Muscle of back (tissue), 11 donors: ENCODE data around the gene NRXN2. TPM values are rescaled to one million over a fixed set of nuclear protein-coding genes. Genes with fewer than 3 reads are reported as not detected.
"Not testable (repeated sequence)": the region's sequence is repeated elsewhere in the genome, so short reads cannot be mapped to it uniquely, and the experiment has no call there.

Source experiments
- DNase-seq, 3 donors: peaks; one replicate each; pipeline versions ENCODE4 v3.0.0 to v3.0.0-alpha.2; 2013
- polyA plus RNA-seq, 10 donors: library from polyadenylated mRNA; unstranded; fragments of 120-200 nt; gene quantifications; one replicate each; pipeline ENCODE4 v1.2.1, GENCODE V29; 2013; ENCODE audit not compliant: insufficient read length in 10 of 10

The NRXN2 gene
- polyA plus RNA-seq, 10 donors, result 16.4 to 36.8 (median 26.1) TPM

DNA sequence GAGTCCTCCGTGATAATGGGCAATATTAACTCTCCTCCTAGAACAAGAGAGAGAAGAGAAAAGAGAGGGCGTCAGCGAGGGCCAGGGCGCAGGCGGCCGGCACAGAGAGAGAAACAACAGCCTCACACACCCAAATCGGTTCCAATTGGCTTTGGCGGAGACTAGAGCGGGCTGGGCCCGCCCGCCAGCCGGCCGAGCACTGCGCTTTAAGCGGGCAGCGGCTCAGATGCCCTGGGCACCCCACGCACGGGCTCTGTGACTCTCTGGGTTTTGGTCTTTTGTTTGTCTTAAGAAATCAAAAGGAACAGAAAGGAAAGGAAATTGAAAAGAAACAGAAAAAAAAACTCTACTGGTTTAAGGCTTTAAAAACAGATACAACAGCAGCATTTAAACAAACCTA lies 115.0 kb downstream of the NRXN2 start:
- DNase-seq, result peak; percentile 18 to 67 (median 38)

- DNase-seq, result no peak
Measured at GRCh38 chr11:64607381-64607985, 115.5 kb downstream of the NRXN2 start.

GRCh38 chr11:64606796-64607380 lies 116.1 kb downstream of the NRXN2 start:
- no peak for DNase-seq

DNA sequence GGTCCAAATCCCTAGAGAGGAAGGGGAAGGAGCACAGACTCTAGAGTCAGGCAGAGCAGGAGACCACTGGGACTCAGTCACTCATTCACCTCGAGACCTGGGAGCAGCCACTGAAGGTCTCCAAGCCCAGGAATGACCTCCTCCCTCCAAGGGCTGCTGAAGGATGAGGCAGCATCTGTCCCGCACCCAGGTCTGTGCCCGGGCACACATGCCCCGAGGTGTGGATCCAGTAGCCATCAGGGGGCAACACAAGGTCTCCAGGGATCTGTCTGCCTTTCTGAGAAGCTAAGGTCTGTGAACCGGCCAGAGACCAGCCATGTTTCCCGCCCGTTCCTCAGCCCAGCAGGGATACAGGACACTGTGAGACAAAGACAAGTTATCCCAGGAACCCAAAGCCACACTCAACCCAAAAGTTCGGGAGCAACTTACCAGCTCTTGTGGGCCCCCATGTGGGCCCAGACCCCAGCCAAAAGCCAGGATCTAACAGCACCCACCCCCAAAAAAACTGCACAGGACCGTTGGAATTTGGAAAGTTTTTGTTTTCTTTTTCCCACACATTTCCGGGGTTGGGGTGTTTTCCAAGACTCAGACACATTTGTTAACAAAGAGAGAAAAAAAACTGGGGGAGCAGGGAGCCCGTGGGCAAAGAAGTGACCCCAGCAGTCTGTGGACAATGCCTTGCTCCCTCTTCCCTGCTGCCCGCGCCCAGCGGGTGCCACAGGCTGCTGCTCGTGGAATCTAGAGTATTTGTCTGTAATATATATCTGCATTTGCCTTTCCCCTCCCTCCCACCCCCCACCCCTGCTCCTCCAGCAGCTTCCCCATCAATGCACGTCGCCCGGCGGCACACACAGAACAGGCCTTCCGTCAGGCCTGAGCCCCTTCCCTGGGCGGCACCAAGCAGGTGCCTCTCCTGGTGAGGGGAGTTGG lies 117.1 kb downstream of the NRXN2 start:
- no peak for DNase-seq

GRCh38 chr11:64605244-64605560 lies 117.8 kb downstream of the NRXN2 start:
- DNase-seq, result no peak

GRCh38 chr11:64604458-64605243 lies 118.3 kb downstream of the NRXN2 start:
- DNase-seq, result no peak

DNA sequence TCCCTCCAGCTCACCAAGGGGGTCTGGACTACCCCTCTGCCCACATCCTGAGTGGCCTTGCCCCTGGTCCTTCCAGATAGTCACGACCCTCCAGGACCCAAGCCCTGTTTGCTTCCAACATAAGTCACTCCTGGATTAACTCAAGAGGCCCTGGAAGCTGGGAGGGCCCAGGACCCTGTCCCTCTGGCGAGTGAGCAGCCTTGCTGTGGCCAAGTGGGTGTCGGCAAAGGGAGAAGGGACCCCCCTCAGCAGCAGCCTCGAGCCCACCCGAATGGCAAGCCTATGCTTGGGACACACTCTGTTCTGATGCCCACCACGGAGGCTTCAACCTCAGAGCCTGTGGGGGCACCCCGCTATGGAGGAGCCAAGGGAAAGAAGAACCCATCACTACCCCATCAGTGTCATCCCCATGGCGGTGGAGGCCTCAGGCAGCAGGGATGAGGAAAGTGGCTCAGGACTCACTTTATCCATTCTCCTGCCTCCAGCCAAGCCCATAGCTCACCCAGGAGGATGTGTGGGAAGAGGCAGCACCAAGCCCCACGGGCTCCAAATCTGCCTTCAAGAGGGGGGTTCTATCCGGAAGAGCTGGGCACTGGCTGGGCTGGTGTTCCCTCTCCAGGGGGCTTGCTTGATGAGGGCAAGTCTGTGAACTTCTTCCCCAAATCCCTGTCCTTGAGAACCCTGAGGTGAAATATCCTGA lies 119.4 kb downstream of the NRXN2 start:
- no peak for DNase-seq

DNA sequence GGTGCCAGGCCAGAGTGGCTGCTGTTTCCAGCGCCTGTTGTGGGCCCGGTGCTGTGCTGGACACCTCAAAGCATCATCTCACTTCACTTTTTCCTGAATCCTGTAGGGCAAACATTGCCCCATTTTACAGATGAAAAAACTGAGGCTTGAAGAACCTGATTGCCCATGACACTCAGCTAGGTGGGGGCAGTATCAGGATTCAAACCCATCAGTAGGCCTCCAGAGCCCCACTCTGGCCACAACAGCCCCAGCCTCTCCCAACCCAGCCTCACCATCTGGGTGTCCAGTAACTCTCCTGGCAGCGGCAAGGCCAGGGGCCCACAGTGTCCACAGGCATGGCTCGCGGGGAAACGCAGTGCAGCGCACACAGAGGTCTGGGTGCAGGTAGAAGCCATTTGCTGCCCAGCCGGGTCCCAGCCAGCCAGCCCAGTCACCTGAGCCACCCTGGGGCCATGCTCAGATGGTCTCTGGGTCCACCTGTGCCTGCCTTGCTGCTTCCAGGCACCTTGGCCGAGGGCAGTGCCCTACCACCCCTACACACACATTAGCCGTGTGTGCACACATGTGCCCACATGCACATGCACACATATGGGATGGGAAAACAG lies 120.4 kb downstream of the NRXN2 start:
- no peak for DNase-seq

DNA sequence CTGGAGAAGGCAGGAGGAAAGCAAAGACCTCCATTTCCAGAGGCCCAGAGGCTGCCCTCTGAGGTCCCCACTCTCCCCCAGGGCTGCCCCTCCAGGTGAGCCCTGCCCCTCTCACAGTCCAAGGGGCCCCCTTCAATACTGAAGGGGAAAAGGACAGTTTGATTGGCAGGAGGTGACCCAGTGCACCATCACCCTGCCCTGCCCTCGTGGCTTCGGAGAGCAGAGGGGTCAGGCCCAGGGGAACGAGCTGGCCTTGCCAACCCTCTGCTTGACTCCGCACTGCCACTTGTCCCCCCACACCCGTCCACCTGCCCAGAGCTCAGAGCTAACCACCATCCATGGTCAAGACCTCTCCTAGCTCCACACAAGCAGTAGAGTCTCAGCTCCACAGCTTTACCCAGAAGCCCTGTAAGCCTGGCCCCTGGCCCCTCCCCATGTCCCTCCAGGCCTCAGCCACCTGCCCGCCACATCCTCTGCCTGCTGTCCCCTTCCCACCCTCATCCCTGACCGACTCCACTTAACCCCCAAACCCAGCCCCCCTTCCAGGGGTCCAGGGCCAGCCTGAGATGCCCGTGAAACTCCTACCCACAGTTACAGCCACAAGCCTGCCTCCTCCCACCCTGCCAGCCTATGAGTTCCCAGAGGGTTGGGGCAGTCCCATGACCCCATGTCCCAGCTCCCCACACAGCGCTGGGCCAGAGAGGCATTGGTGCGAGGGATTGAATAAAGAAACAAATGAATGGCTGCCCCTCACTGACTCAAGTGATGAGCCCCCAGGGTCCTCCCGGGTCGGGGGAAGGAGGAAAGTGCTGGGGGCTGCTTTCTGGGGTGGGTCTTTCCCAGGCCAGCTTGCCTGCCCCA lies 121.2 kb downstream of the NRXN2 start:
- no peak for DNase-seq

DNA sequence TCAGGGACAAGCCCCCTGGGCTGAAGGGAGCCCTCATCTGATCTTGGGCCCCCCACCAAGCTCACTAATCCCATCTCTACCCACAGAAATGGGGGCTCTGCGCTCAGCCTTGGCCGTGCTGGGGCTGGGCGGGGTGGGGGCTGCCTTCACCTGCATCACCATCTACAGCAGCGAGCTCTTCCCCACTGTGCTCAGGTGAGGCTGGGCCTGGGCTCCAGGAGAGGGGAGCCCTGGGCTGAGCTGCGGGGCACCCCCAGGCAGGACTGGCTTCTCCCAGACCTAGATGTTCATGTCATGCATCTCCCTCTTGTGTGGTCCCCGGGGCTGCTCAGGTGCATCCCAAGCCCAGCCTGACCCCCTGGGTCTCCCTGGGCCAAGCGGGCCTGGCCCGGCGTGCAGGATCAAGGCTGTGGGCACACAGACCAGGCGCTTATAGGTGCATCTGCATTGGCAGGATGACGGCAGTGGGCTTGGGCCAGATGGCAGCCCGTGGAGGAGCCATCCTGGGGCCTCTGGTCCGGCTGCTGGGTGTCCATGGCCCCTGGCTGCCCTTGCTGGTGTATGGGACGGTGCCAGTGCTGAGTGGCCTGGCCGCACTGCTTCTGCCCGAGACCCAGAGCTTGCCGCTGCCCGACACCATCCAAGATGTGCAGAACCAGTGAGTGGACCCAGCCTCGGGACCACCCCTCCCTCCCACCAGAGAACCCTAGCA lies 122.6 kb downstream of the NRXN2 start:
- DNase-seq, result no peak

DNA sequence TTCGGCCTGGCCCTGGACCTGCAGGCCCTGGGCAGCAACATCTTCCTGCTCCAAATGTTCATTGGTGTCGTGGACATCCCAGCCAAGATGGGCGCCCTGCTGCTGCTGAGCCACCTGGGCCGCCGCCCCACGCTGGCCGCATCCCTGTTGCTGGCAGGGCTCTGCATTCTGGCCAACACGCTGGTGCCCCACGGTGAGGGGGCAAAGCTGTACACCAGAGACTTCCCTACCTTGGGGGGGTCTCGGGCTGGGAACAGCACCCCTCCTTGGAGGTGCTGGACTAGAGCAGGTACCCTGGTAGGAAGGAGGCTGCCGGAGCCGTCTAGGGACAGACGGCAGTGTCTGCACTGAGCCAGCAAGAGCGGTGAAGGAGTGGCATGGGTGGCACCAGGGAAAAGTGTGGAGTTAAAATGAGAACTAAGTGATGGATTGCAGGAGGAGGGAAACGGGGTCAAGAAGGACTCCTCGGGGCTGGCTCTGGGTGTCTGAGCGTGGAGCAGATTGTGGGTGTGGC lies 123.2 kb downstream of the NRXN2 start:
- no peak for DNase-seq

DNA sequence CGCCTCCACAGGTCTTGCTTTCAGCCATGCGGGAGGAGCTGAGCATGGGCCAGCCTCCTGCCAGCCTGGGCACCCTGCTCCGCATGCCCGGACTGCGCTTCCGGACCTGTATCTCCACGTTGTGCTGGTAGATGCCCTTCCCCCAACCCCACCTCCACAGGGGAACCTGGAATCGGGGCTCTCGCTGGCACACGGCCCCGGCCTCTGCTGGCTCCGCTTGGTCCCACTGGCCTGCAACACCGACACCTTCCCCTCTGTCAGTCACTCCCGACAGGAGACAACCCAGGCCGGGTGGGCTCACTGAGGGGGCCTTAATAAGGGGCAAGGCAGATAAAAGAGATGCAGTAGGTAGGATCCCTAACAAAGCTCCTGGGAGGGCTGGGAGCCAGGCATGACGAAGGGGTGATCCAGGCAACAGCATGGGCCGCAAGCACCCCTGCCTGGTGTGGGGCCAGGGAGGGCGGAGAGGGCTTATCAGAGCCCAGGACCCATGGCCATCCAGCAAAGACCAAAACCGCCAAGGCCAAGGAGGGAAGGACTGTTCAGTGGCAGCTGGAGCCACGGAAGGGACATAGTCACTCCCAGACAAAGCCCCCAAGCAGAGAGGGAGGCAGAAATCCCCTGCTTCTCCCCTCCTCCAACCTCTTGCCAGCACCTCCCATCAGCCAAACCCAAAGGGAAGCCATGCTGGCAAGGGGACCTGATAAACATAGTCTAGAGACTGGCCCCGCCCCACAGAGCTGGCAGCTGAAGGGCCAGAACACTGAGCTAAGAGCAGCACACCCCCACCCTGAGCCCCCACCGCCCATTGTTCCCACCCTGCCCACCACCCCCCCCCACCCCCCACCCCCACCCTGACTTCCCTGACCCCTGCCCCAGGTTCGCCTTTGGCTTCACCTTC lies 124.0 kb downstream of the NRXN2 start:
- DNase-seq, result no peak

DNA sequence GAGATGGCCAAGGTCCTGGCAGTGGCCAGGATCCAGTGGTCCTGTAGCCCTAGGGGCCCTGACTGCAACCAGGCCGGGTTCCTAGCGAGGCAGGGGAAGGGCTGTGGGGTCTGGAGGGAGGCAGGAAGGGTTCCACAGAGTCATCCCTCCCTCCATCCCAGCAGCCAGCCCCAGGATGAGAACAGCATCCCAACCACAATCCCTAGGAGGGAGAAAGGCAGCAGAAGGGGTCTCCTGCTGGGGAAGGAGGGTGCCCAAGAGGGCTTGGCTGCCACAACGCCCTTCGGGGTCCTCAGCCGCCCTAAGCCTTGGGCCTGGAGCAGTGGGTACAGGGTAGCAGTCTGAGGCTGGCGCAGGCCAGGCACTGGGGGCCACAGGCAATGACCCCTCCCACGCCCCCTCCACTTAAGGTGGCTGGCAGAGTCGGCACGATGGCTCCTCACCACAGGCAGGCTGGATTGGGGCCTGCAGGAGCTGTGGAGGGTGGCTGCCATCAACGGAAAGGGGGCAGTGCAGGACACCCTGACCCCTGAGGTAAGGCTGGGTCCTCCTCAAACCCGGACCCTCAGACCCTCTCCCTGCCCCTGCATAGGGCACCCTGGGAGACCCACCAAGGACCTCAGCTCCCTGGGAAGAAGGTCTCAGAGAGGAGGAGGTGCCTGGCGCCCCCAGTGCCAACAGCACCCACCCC lies 124.7 kb downstream of the NRXN2 start:
- DNase-seq, result no peak

DNA sequence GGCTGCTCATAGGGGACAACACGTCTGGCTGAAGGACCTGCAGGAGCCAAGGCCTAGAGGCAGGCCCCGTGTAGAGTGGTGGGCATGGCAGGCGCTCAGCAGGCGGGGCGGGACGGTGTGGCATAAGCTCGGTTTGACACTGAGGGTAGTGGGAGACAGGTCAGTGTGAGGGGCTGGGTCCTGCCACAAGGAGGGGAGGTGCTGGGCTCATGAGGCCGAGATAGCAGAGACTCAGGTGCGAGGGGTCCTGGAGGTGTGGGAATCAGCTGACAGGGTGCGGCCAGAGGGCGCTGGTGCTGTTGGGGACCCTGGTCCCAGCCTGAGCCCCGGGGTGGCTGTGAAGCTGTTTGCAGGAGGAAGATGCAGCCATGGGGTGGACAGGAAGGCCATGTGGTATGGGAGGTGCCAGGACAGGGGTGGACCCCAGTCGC lies 125.3 kb downstream of the NRXN2 start:
- DNase-seq, result no peak

GRCh38 chr11:64595922-64596321 lies 127.1 kb downstream of the NRXN2 start:
- DNase-seq, result not testable (repeated sequence)

GRCh38 chr11:64594159-64594939 lies 128.6 kb downstream of the NRXN2 start:
- no peak for DNase-seq
